Memory B cell (primary cell): ENCODE measurements around the gene ISOC1.

Experiments used
- ATAC-seq: fragments of 150-1000 bp; cut with Tn5 transposase; 2 replicates; pipeline ENCODE4 v1.10.0; 2021; ENCODE audit warnings: low read depth, mild to moderate bottlenecking, moderate library complexity
- DNase-seq, 2 donors: peaks; one replicate each; pipeline ENCODE4 v3.0.0; 2022; ENCODE audit warnings: low spot score in 2 of 2
- H3K27ac Mint-ChIP-seq: one replicate; pipeline ENCODE4 v1.8.0; 2022; ENCODE audit warnings: mild to moderate bottlenecking, moderate library complexity, mixed read lengths
- H3K27me3 Mint-ChIP-seq: one replicate; pipeline ENCODE4 v1.8.0; 2022; ENCODE audit warnings: mixed read lengths
- H3K36me3 Mint-ChIP-seq: one replicate; pipeline ENCODE4 v1.8.0; 2022; ENCODE audit warnings: mild to moderate bottlenecking, mixed read lengths
- H3K4me1 Mint-ChIP-seq: one replicate; pipeline ENCODE4 v1.8.0; 2022; ENCODE audit warnings: mixed read lengths
- H3K4me3 Mint-ChIP-seq: one replicate; pipeline ENCODE4 v1.8.0; 2022; ENCODE audit warnings: mild to moderate bottlenecking, moderate library complexity, mixed read lengths
- H3K9me3 Mint-ChIP-seq: one replicate; pipeline ENCODE4 v1.8.0; 2022; ENCODE audit warnings: mixed read lengths

ISOC1 gene

GRCh38 chr5:129103397-129103796 is 8.8 kb downstream of the ISOC1 start:
- peaks cover 15% of the 10 kb centered on the region for H3K4me1 Mint-ChIP-seq
- no peak for ATAC-seq
- no peak overlapping the region for H3K27ac Mint-ChIP-seq
- no peaks in the 10 kb centered on the region for H3K27me3 Mint-ChIP-seq
- H3K36me3 Mint-ChIP-seq, result peaks cover 15% of the 10 kb centered on the region
- H3K9me3 Mint-ChIP-seq, result no peaks in the 10 kb centered on the region
- DNase-seq, result no peak
- no peak overlapping the region for H3K4me3 Mint-ChIP-seq

GRCh38 chr5:129104915-129105455 is 10.4 kb downstream of the ISOC1 start:
- no peaks in the 10 kb centered on the region for H3K27me3 Mint-ChIP-seq
- ATAC-seq (no peak), DNase-seq (no peak)
- no peak overlapping the region for H3K27ac Mint-ChIP-seq
- H3K4me1 Mint-ChIP-seq, result peaks cover 11% of the 10 kb centered on the region
- peaks cover 21% of the 10 kb centered on the region for H3K36me3 Mint-ChIP-seq
- H3K9me3 Mint-ChIP-seq, result no peaks in the 10 kb centered on the region
- no peak overlapping the region for H3K4me3 Mint-ChIP-seq

GRCh38 chr5:129107637-129108036 is 13.1 kb downstream of the ISOC1 start:
- Mint-ChIP-seq H3K9me3 (no peaks in the 10 kb centered on the region), H3K4me3 (no peak overlapping the region), H3K4me1 (peaks cover 2% of the 10 kb centered on the region), H3K27me3 (no peaks in the 10 kb centered on the region), H3K36me3 (peaks cover 25% of the 10 kb centered on the region), H3K27ac (peak overlapping the region; percentile 14)
- ATAC-seq, result no peak
- no peak for DNase-seq

- Mint-ChIP-seq H3K4me1 (no peaks in the 10 kb centered on the region), H3K9me3 (no peaks in the 10 kb centered on the region), H3K27ac (no peak overlapping the region), H3K27me3 (no peaks in the 10 kb centered on the region), H3K4me3 (no peak overlapping the region), H3K36me3 (peaks cover 25% of the 10 kb centered on the region)
- ATAC-seq, result no peak
- DNase-seq, result no peak
These were observed 16.2 kb downstream of the ISOC1 start for GRCh38 chr5:129110742-129111141.

- H3K36me3 Mint-ChIP-seq, result peaks cover 21% of the 10 kb centered on the region
- no peaks in the 10 kb centered on the region for H3K27me3 Mint-ChIP-seq
- no peaks in the 10 kb centered on the region for H3K9me3 Mint-ChIP-seq
- no peak for DNase-seq
- peak overlapping the region; percentile 16 for H3K27ac Mint-ChIP-seq
- no peak for ATAC-seq
- no peak overlapping the region for H3K4me3 Mint-ChIP-seq
- H3K4me1 Mint-ChIP-seq, result no peaks in the 10 kb centered on the region
These were observed 16.8 kb downstream of the ISOC1 start for GRCh38 chr5:129111351-129111750.

GRCh38 chr5:129112295-129112694 is 17.7 kb downstream of the ISOC1 start:
- ATAC-seq, result no peak
- Mint-ChIP-seq H3K4me3 (no peak overlapping the region), H3K27me3 (no peaks in the 10 kb centered on the region), H3K36me3 (peaks cover 16% of the 10 kb centered on the region), H3K27ac (no peak overlapping the region), H3K4me1 (no peaks in the 10 kb centered on the region), H3K9me3 (no peaks in the 10 kb centered on the region)
- no peak for DNase-seq

- Mint-ChIP-seq H3K27me3 (no peaks in the 10 kb centered on the region), H3K36me3 (peaks cover 12% of the 10 kb centered on the region), H3K27ac (no peak overlapping the region), H3K9me3 (no peaks in the 10 kb centered on the region), H3K4me1 (no peaks in the 10 kb centered on the region), H3K4me3 (no peak overlapping the region)
- ATAC-seq (no peak), DNase-seq (no peak)
These were observed 19.3 kb downstream of the ISOC1 start for GRCh38 chr5:129113867-129114266.

GRCh38 chr5:129114539-129115193 is 20.1 kb downstream of the ISOC1 start:
- H3K36me3 Mint-ChIP-seq, result peaks cover 6% of the 10 kb centered on the region
- no peak overlapping the region for H3K27ac Mint-ChIP-seq
- H3K9me3 Mint-ChIP-seq, result no peaks in the 10 kb centered on the region
- no peak overlapping the region for H3K4me3 Mint-ChIP-seq
- no peaks in the 10 kb centered on the region for H3K4me1 Mint-ChIP-seq
- ATAC-seq (no peak), DNase-seq (no peak)
- H3K27me3 Mint-ChIP-seq, result no peaks in the 10 kb centered on the region

GRCh38 chr5:129115680-129116079 is 21.1 kb downstream of the ISOC1 start:
- H3K27me3 Mint-ChIP-seq, result no peaks in the 10 kb centered on the region
- H3K36me3 Mint-ChIP-seq, result peaks cover 6% of the 10 kb centered on the region
- H3K27ac Mint-ChIP-seq, result no peak overlapping the region
- DNase-seq (no peak), ATAC-seq (no peak)
- H3K4me3 Mint-ChIP-seq, result no peak overlapping the region
- H3K9me3 Mint-ChIP-seq, result no peaks in the 10 kb centered on the region
- peaks cover 5% of the 10 kb centered on the region for H3K4me1 Mint-ChIP-seq

- Mint-ChIP-seq H3K4me1 (peaks cover 5% of the 10 kb centered on the region), H3K36me3 (peaks cover 2% of the 10 kb centered on the region), H3K27me3 (no peaks in the 10 kb centered on the region), H3K4me3 (no peak overlapping the region), H3K27ac (no peak overlapping the region), H3K9me3 (no peaks in the 10 kb centered on the region)
- DNase-seq, result no peak
- ATAC-seq, result no peak
These were observed 22.2 kb downstream of the ISOC1 start for GRCh38 chr5:129116797-129117196.

- Mint-ChIP-seq H3K27me3 (no peaks in the 10 kb centered on the region), H3K4me1 (peaks cover 5% of the 10 kb centered on the region), H3K4me3 (no peak overlapping the region), H3K27ac (no peak overlapping the region), H3K9me3 (no peaks in the 10 kb centered on the region), H3K36me3 (peaks cover 2% of the 10 kb centered on the region)
- DNase-seq, result no peak
- no peak for ATAC-seq
These were observed 23.9 kb downstream of the ISOC1 start for GRCh38 chr5:129118405-129118804.

- Mint-ChIP-seq H3K27ac (no peak overlapping the region), H3K27me3 (no peaks in the 10 kb centered on the region), H3K36me3 (peaks cover 2% of the 10 kb centered on the region), H3K9me3 (no peaks in the 10 kb centered on the region), H3K4me1 (peaks cover 5% of the 10 kb centered on the region), H3K4me3 (no peak overlapping the region)
- DNase-seq (no peak), ATAC-seq (no peak)
These were observed 24.3 kb downstream of the ISOC1 start for GRCh38 chr5:129118826-129119225.

- Mint-ChIP-seq H3K27ac (no peak overlapping the region), H3K27me3 (no peaks in the 10 kb centered on the region), H3K4me1 (peaks cover 11% of the 10 kb centered on the region), H3K4me3 (no peak overlapping the region), H3K36me3 (no peaks in the 10 kb centered on the region), H3K9me3 (no peaks in the 10 kb centered on the region)
- ATAC-seq (peak; percentile 44), DNase-seq (no peak)
These were observed 25.6 kb downstream of the ISOC1 start for GRCh38 chr5:129120158-129120581.

- Mint-ChIP-seq H3K36me3 (no peaks in the 10 kb centered on the region), H3K27ac (no peak overlapping the region)
- DNase-seq, result no peak
These were observed 28.0 kb downstream of the ISOC1 start for GRCh38 chr5:129122560-129122959.

GRCh38 chr5:129124608-129125007 is 30.1 kb downstream of the ISOC1 start:
- Mint-ChIP-seq H3K4me1 (peaks cover 22% of the 10 kb centered on the region), H3K27ac (no peak overlapping the region)

More at GRCh38 chr5:129122560-129122959, 28.0 kb downstream of the ISOC1 start:
- Mint-ChIP-seq H3K27me3 (no peaks in the 10 kb centered on the region), H3K9me3 (no peaks in the 10 kb centered on the region), H3K4me3 (no peak overlapping the region), H3K4me1 (peaks cover 22% of the 10 kb centered on the region)
- no peak for ATAC-seq

More at GRCh38 chr5:129124608-129125007, 30.1 kb downstream of the ISOC1 start:
- Mint-ChIP-seq H3K27me3 (no peaks in the 10 kb centered on the region), H3K36me3 (no peaks in the 10 kb centered on the region), H3K9me3 (no peaks in the 10 kb centered on the region), H3K4me3 (no peak overlapping the region)
- no peak for DNase-seq
- peak; percentile 47 for ATAC-seq
